HG02759 (cell line): ENCODE results near the gene ENO2.

Source experiments
- ATAC-seq: cut with Tn5 transposase; IDR thresholded peaks from one replicate; pipeline ENCODE4 v1.9.1; 2021; ENCODE audit warnings: mild to moderate bottlenecking, moderate library complexity; ENCODE audit not compliant: unreplicated experiment

Gene ENO2

GRCh38 chr12:6946920-6947374 lies 32.6 kb downstream of the ENO2 start:
- ATAC-seq, result no peak

GRCh38 chr12:6947615-6948014 lies 33.2 kb downstream of the ENO2 start:
- ATAC-seq, result no peak

GRCh38 chr12:6948873-6949594 lies 34.7 kb downstream of the ENO2 start:
- no peak for ATAC-seq

- no peak for ATAC-seq
Measured at GRCh38 chr12:6950401-6950801, 36.0 kb downstream of the ENO2 start.

- peak; percentile 34 for ATAC-seq
Measured at GRCh38 chr12:6950811-6951540, 36.6 kb downstream of the ENO2 start, which contains the start of gene PTPN6. Gene PTPN6 (plus strand): TSS chr12:6951356. CDS start chr12:6951513, 157 bp downstream.

- ATAC-seq, result no peak
Measured at GRCh38 chr12:6951551-6952120, 37.3 kb downstream of the ENO2 start.

DNA sequence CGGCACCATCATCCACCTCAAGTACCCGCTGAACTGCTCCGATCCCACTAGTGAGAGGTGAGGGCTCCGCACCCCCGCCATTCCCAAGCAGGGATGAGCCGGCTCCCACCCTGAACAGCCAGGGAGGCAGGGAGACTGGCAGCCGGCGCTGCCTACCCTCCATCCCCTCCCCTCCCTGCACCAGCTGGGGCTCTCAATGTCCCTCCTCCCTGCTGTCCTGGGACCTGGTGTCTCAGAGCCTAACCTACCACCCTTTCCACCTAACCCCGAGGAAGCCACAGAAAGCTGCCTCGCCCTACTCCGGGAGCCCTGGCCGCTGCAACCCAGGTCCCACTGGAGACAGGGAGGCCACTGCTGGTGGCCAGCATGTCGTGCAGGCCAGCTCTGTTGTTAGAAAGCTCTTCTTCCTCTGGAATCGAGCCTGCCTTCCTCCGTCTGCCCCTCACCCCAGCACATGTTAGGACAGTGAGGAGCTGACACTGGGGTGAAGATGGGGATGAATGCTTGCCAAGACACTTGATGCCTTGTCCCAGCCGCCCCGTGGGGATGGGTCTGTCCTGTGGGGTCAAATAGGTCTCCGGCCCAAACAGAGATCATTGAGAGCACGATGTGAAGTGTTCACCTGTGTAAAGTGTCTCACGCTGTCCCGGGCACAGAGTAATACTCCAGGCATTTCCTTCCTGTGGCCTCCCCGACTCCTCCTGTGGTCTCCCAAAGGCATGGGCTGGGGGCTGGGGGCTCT lies 37.9 kb downstream of the ENO2 start:
- no peak for ATAC-seq

GRCh38 chr12:6952863-6953441 lies 38.6 kb downstream of the ENO2 start:
- ATAC-seq, result no peak

DNA sequence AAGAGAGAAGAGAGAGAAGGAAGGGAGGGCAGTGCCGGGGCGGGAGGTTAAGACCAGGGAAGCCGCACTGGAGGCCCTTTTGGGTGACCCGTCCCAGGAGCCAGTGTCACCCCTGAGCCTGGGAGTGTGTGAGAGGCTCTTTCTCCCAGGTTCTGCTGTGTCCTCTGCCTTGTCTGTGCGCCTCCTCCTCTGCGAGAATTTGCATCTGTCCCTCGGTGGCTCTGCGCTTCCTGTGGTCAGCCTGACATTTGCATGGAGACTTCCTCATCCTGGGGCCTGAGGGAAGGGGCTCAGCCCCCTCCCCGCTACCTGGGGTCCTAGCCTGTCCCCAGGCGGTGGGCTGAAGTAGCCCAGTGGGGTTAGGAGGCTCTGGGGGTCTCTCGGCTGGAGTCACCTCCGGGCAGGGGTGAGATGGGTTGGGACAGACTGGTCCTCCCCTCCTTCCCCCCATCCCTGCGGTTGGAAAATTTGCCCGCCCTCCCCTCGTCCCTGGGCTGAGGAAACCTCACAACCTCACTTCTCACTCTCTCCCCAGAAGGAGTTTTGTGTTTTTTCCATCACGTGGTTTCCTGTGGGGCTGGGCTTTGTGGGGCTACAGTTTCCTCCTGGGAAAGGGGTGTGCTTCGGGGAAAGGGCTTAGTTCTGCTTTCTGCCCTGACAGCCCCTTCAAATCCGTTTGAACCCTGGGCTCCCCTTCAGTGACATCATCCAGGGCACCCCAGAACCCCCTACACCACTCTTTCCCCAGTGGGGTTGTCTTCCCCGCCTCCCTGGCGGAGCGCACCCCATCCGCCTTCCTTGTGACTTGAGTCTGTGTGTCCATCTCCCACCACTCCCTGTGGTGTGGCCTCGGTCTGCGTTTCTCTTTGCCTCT lies 39.3 kb downstream of the ENO2 start:
- peak; percentile 45 for ATAC-seq

GRCh38 chr12:6954316-6955107 lies 40.1 kb downstream of the ENO2 start:
- ATAC-seq, result no peak

GRCh38 chr12:6955108-6956020 lies 41.0 kb downstream of the ENO2 start:
- ATAC-seq, result no peak

GRCh38 chr12:6956021-6956727 lies 41.8 kb downstream of the ENO2 start:
- ATAC-seq, result no peak

DNA sequence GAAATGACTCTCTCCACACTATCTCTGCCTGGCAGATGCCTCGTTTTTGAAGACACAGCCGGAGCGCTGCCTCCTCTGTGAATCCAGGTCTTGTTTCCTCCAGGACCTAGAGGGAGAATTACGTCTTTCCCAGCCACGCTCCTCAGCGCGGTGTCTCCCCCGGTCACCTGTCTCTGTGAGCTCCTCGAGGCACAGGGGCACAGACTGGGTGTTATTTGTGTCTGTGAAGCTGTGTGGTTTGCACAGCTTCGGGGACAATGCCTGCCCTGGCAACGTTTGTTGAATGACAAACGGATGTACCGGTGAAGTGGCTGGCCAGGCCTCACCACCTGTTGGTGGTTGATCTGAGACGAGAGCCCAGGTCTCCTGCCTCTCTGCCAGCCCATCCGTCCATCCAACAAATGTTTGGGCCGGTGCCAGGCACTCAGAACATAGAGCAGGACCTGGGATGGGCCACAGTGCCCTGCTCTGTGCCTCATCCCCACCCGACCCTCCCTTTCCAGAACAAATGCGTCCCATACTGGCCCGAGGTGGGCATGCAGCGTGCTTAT lies 42.8 kb downstream of the ENO2 start:
- no peak for ATAC-seq

GRCh38 chr12:6957741-6958608 lies 43.6 kb downstream of the ENO2 start:
- no peak for ATAC-seq

- no peak for ATAC-seq
Measured at GRCh38 chr12:6958609-6959057, 44.3 kb downstream of the ENO2 start.
